K562 (cell line): ENCODE results near the gene MED29. TPM values are rescaled to one million over a fixed set of nuclear protein-coding genes. Genes with fewer than 3 reads are reported as not detected.
A peak's percentile ranks its signal among the peaks of the same experiment; 100 is the strongest.

ENCODE experiments used
- EGR1 ChIP-seq: fragments of 450-650 bp; conservative IDR thresholded peaks from 2 replicates; pipeline ENCODE4 v1.6.1; 2017; ENCODE audit warnings: mild to moderate bottlenecking
- FOXJ3 ChIP-seq: sonication (generic); formaldehyde crosslinking; IDR thresholded peaks from 2 replicates; pipeline ENCODE4 v1.4.0; 2020; ENCODE audit warnings: mild to moderate bottlenecking, missing genetic modification reagents
- KAT8 ChIP-seq: fragments of 450-650 bp; IDR thresholded peaks from 2 replicates; pipeline ENCODE4 v1.6.1; 2016; ENCODE audit warnings: low read depth, mild to moderate bottlenecking
- POLR2G ChIP-seq: fragments of 200-400 bp; formaldehyde crosslinking; IDR thresholded peaks from 2 replicates; pipeline ENCODE4 v1.6.1; 2017; ENCODE audit warnings: low read depth, mild to moderate bottlenecking, antibody characterized with exemption, low read length, moderate library complexity
- RAD21 ChIP-seq, 2 experiments: fragments of 250-450 bp in 1 of 2; fragments of 450-650 bp in 1 of 2; sonication (Bioruptor Pico) in 1 of 2; formaldehyde crosslinking in 1 of 2; IDR thresholded peaks in 1 of 2; conservative IDR thresholded peaks in 1 of 2; 2 replicates each; pipeline versions ENCODE4 v1.4.0 to v1.8.0; 2020 to 2022; ENCODE audit warnings: mild to moderate bottlenecking in 2 of 2, moderate library complexity in 1 of 2
- RBM34 ChIP-seq: fragments of 200-400 bp; formaldehyde crosslinking; IDR thresholded peaks from 2 replicates; pipeline ENCODE4 v1.6.1; 2018; ENCODE audit warnings: low read length, borderline replicate concordance; ENCODE audit not compliant: insufficient read depth
- RNF2 ChIP-seq: sonication (generic); IDR thresholded peaks from 2 replicates; pipeline ENCODE4 v1.6.1; 2016
- SIN3B ChIP-seq: fragments of 450-650 bp; IDR thresholded peaks from 2 replicates; pipeline ENCODE4 v1.6.1; 2017; ENCODE audit warnings: low read depth, mild to moderate bottlenecking, moderate library complexity
- XRCC4 ChIP-seq: IDR thresholded peaks from one replicate; pipeline ENCODE4 v1.6.1; 2011; ENCODE audit not compliant: insufficient read depth, insufficient read length; ENCODE audit errors: extremely low read depth
- ZKSCAN3 ChIP-seq: fragments of 250-450 bp; sonication (Bioruptor Pico); IDR thresholded peaks from 2 replicates; pipeline ENCODE4 v1.4.0; 2020
- ZNF24 ChIP-seq: fragments of 450-650 bp; IDR thresholded peaks from 2 replicates; pipeline ENCODE4 v1.6.1; 2016
- ZNF274 ChIP-seq: IDR thresholded peaks from 2 replicates; pipeline ENCODE4 v1.6.1; 2011; ENCODE audit warnings: low read depth, mild to moderate bottlenecking, low read length, moderate library complexity, borderline replicate concordance
- ZSCAN29 ChIP-seq: fragments of 450-650 bp; IDR thresholded peaks from 2 replicates; pipeline ENCODE4 v1.6.1; 2017
- polyA plus RNA-seq, 8 experiments: library from polyadenylated mRNA; depleted of rRNA in 4 of 8; stranded (reverse) in 5 of 8; unstranded in 3 of 8; fragments of >200 nt; fragmentation: Nextera tagmentation in 2 of 8; fragmentation: Illumina TruSeq in 1 of 8; extraction: Ambion mirVana in 2 of 8; extraction: Trizol in 1 of 8; gene quantifications; 2 replicates each; pipeline versions ENCODE4 v1.2.1 to v1.2.3, GENCODE V29; 2011 to 2014; ENCODE audit warnings: inconsistent platforms in 1 of 8, missing spikeins in 1 of 8
- total RNA-seq, 7 experiments: library from RNA; depleted of rRNA in 6 of 7; stranded (reverse); fragments of >200 nt in 6 of 7; fragmentation: Illumina TruSeq in 2 of 7; extraction: Trizol in 2 of 7; gene quantifications; 2 replicates each; pipeline versions ENCODE4 v1.2.1 to v1.2.3, GENCODE V29; 2011 to 2021; ENCODE audit warnings: low replicate concordance in 1 of 7
- TF ChIP-seq, protein P1 (sequence below): fragments of 250-450 bp; sonication (Bioruptor Pico); IDR thresholded peaks from 2 replicates; pipeline ENCODE4 v1.8.0; 2021; ENCODE audit warnings: borderline replicate concordance, mild to moderate bottlenecking, moderate library complexity; ENCODE audit not compliant: poor library complexity, severe bottlenecking
- TF ChIP-seq, protein P2 (sequence below): fragments of 250-450 bp; sonication (Bioruptor Pico); IDR thresholded peaks from 2 replicates; pipeline ENCODE4 v1.5.0; 2020; ENCODE audit warnings: mild to moderate bottlenecking, borderline replicate concordance
- TF ChIP-seq, protein P3 (sequence below), 2 experiments: IDR thresholded peaks; 2 replicates each; pipeline ENCODE4 v1.6.1; 2012; ENCODE audit warnings: improper control_type of control experiment in 2 of 2, low read depth in 2 of 2, low read length in 2 of 2, borderline replicate concordance in 1 of 2
- TF ChIP-seq, protein P4 (sequence below): sonication (generic); formaldehyde crosslinking; IDR thresholded peaks from 2 replicates; pipeline ENCODE4 v1.8.0; 2022; ENCODE audit warnings: mild to moderate bottlenecking, missing genetic modification reagents
- TF ChIP-seq, protein P5 (sequence below): sonication (generic); formaldehyde crosslinking; IDR thresholded peaks from 2 replicates; pipeline ENCODE4 v1.9.0; 2022; ENCODE audit warnings: mild to moderate bottlenecking, missing genetic modification reagents

Gene MED29
- total and polyA plus RNA-seq, 9 of the 15 experiments (the other 6 are each of a cell fraction or from before 2014, with no cell fraction given) = 1.8 to 22.6 (median 12.4) TPM

DNA sequence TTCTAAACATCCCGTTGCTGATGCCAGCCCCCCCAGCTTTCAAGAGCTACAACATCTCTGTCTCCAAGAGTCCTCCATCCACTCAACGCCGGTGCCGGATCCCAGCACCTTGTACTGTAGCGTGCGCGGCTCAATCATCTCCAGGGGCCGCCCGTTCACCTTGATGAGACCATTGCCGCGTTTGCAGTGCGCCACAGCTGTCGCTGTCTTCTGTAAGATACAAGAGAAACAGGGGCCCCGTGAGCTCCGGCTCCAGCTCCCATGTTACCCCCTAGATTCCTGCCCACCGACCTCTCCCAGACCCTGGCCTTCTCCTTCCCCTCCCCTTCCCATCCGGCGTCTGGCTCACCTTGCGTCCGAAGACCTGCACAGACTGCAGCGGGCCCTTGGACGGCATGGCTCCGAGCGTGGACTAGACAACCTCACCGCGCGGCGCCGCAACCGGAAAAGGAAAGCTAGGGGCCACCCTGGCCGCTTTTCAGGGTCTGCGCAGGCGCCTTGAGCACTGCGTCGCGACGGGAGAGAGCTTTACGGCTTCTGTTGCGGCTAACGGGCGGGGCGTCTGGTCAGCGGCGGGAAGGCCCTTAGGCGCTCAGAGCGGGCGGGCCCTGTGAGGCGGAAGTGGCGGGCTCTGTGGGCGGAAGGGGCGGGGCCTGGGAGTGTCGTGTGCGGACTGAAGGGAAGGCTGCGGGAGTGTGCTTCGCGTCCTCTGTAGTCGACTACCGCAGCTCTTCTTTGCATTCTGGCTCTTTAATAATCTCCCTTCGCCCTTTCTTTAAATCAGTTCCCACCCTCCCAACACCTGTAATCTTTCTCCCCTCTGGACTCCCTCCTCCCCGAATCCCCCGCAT is 44.5 kb downstream of the MED29 start, which contains the start of gene RPS16 (continued):
- TF ChIP-seq, protein P1, sequence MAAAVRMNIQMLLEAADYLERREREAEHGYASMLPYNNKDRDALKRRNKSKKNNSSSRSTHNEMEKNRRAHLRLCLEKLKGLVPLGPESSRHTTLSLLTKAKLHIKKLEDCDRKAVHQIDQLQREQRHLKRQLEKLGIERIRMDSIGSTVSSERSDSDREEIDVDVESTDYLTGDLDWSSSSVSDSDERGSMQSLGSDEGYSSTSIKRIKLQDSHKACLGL (CRISPR knock-in tag) = peak; percentile 60
- TF ChIP-seq EGR1 = peak; percentile 76
- no peak for TF ChIP-seq KAT8
- TF ChIP-seq, protein P2, sequence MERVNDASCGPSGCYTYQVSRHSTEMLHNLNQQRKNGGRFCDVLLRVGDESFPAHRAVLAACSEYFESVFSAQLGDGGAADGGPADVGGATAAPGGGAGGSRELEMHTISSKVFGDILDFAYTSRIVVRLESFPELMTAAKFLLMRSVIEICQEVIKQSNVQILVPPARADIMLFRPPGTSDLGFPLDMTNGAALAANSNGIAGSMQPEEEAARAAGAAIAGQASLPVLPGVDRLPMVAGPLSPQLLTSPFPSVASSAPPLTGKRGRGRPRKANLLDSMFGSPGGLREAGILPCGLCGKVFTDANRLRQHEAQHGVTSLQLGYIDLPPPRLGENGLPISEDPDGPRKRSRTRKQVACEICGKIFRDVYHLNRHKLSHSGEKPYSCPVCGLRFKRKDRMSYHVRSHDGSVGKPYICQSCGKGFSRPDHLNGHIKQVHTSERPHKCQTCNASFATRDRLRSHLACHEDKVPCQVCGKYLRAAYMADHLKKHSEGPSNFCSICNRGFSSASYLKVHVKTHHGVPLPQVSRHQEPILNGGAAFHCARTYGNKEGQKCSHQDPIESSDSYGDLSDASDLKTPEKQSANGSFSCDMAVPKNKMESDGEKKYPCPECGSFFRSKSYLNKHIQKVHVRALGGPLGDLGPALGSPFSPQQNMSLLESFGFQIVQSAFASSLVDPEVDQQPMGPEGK (CRISPR knock-in tag) = no peak
- TF ChIP-seq RBM34 = peak; percentile 50; the same call in 1 of the 2 replicates
- no peak for TF ChIP-seq FOXJ3 (CRISPR knock-in tag)
- no peak for TF ChIP-seq ZNF24
- no peak for TF ChIP-seq XRCC4
- no peak for TF ChIP-seq ZSCAN29
- TF ChIP-seq POLR2G = peak; percentile 100
- no peak for TF ChIP-seq RAD21 (CRISPR knock-in tag; conservative IDR thresholded peaks at IDR 0.05 in 1 of 2, IDR thresholded peaks at IDR 0.05 in 1 of 2)
- no peak for TF ChIP-seq ZKSCAN3 (CRISPR knock-in tag)
- no peak for TF ChIP-seq ZNF274
- TF ChIP-seq RNF2 = 0 out of 2 replicates have a peak, but pooled peaks have one; percentile 52
- TF ChIP-seq, protein P3, sequence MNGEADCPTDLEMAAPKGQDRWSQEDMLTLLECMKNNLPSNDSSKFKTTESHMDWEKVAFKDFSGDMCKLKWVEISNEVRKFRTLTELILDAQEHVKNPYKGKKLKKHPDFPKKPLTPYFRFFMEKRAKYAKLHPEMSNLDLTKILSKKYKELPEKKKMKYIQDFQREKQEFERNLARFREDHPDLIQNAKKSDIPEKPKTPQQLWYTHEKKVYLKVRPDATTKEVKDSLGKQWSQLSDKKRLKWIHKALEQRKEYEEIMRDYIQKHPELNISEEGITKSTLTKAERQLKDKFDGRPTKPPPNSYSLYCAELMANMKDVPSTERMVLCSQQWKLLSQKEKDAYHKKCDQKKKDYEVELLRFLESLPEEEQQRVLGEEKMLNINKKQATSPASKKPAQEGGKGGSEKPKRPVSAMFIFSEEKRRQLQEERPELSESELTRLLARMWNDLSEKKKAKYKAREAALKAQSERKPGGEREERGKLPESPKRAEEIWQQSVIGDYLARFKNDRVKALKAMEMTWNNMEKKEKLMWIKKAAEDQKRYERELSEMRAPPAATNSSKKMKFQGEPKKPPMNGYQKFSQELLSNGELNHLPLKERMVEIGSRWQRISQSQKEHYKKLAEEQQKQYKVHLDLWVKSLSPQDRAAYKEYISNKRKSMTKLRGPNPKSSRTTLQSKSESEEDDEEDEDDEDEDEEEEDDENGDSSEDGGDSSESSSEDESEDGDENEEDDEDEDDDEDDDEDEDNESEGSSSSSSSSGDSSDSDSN (IDR thresholded peaks at IDR 0.05; ENCODE audit: borderline replicate concordance in 1 of 2, low read depth in 2 of 2, low read length in 2 of 2) = no peak
- TF ChIP-seq, protein P4, sequence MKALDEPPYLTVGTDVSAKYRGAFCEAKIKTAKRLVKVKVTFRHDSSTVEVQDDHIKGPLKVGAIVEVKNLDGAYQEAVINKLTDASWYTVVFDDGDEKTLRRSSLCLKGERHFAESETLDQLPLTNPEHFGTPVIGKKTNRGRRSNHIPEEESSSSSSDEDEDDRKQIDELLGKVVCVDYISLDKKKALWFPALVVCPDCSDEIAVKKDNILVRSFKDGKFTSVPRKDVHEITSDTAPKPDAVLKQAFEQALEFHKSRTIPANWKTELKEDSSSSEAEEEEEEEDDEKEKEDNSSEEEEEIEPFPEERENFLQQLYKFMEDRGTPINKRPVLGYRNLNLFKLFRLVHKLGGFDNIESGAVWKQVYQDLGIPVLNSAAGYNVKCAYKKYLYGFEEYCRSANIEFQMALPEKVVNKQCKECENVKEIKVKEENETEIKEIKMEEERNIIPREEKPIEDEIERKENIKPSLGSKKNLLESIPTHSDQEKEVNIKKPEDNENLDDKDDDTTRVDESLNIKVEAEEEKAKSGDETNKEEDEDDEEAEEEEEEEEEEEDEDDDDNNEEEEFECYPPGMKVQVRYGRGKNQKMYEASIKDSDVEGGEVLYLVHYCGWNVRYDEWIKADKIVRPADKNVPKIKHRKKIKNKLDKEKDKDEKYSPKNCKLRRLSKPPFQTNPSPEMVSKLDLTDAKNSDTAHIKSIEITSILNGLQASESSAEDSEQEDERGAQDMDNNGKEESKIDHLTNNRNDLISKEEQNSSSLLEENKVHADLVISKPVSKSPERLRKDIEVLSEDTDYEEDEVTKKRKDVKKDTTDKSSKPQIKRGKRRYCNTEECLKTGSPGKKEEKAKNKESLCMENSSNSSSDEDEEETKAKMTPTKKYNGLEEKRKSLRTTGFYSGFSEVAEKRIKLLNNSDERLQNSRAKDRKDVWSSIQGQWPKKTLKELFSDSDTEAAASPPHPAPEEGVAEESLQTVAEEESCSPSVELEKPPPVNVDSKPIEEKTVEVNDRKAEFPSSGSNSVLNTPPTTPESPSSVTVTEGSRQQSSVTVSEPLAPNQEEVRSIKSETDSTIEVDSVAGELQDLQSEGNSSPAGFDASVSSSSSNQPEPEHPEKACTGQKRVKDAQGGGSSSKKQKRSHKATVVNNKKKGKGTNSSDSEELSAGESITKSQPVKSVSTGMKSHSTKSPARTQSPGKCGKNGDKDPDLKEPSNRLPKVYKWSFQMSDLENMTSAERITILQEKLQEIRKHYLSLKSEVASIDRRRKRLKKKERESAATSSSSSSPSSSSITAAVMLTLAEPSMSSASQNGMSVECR (CRISPR knock-in tag) = peak; percentile 95
- TF ChIP-seq, protein P5, sequence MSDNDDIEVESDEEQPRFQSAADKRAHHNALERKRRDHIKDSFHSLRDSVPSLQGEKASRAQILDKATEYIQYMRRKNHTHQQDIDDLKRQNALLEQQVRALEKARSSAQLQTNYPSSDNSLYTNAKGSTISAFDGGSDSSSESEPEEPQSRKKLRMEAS = peak; percentile 92
- TF ChIP-seq SIN3B = peak; percentile 72
